Gastrocnemius medialis (tissue), 4 donors: ENCODE measurements around the gene SCNN1B. TPM values are rescaled to one million over a fixed set of nuclear protein-coding genes. Genes with fewer than 3 reads are reported as not detected.

Experiments
- ATAC-seq, 2 donors: fragments of 150-250 bp; one replicate each; pipeline ENCODE4 v1.9.1; 2016
- DNase-seq, 2 donors: peaks; one replicate each; pipeline ENCODE4 v3.0.0-alpha.2; 2019
- H3K27ac ChIP-seq, 4 donors: fragments of 200-600 bp; sonication (generic); 1 replicate in 1 of 4; 2 replicates in 3 of 4; pipeline ENCODE4 v1.5.1; 2016 to 2018; ENCODE audit warnings: mild to moderate bottlenecking in 2 of 4, moderate library complexity in 1 of 4
- H3K27me3 ChIP-seq, 3 donors: fragments of 200-600 bp; sonication (generic) in 2 of 3; 1 replicate in 1 of 3; 2 replicates in 2 of 3; pipeline versions ENCODE4 v1.5.1 to v1.6.0; 2016 to 2019; ENCODE audit warnings: mild to moderate bottlenecking in 1 of 3, moderate library complexity in 1 of 3
- H3K36me3 ChIP-seq, 2 donors: fragments of 200-600 bp; sonication (generic) in 1 of 2; one replicate each; pipeline ENCODE4 v1.5.1; 2017 to 2018
- H3K4me1 ChIP-seq, 2 donors: fragments of 200-600 bp; sonication (generic) in 1 of 2; one replicate each; pipeline ENCODE4 v1.5.1; 2016 to 2017; ENCODE audit warnings: mild to moderate bottlenecking in 2 of 2
- H3K4me3 ChIP-seq, 4 donors: fragments of 200-600 bp; sonication (generic) in 3 of 4; 1 replicate in 1 of 4; 2 replicates in 3 of 4; pipeline ENCODE4 v1.5.1; 2016 to 2019; ENCODE audit warnings: mild to moderate bottlenecking in 2 of 4
- H3K9me3 ChIP-seq, 3 donors: fragments of 200-600 bp; sonication (generic) in 2 of 3; 1 replicate in 1 of 3; 2 replicates in 2 of 3; pipeline ENCODE4 v1.5.1; 2016 to 2019
- POLR2A ChIP-seq, 2 donors: fragments of 450-650 bp; IDR thresholded peaks; one replicate each; pipeline ENCODE4 v1.6.1; 2017; ENCODE audit warnings: antibody characterized with exemption in 2 of 2, mild to moderate bottlenecking in 2 of 2, moderate library complexity in 2 of 2
- in situ Hi-C, 4 donors: fragments of 200-750 bp; cut with MboI; loops; one replicate each; pipeline versions ENCODE4 v1.15.0 to v1.8.0; 2017; ENCODE audit warnings: low sequenced_read_pairs in 4 of 4
- intact Hi-C: fragments of 100-400 bp; cut with DNase I; formaldehyde crosslinking; loops from one replicate; pipeline ENCODE4 v1.15.1; 2023; ENCODE audit warnings: low total_unique reads
- total RNA-seq, 4 donors: library from RNA; depleted of rRNA; stranded (reverse); fragments of >200 nt; gene quantifications; one replicate each; pipeline versions ENCODE4 v1.1.0 to v1.2.3, GENCODE V29; 2016
- TF ChIP-seq, protein P1 (sequence below), 5 experiments: fragments of 450-650 bp in 3 of 5; fragments of 200-600 bp in 2 of 5; sonication (generic) in 2 of 5; IDR thresholded peaks in 4 of 5; conservative IDR thresholded peaks in 1 of 5; 1 replicate in 4 of 5; 2 replicates in 1 of 5; pipeline ENCODE4 v1.5.1; 2016 to 2019; ENCODE audit warnings: antibody characterized with exemption in 5 of 5, mild to moderate bottlenecking in 3 of 5, moderate library complexity in 3 of 5

SCNN1B gene
- total RNA-seq, 4 donors from 2014 or later, result 0.81 to 2.3 (median 0.99) TPM

DNA sequence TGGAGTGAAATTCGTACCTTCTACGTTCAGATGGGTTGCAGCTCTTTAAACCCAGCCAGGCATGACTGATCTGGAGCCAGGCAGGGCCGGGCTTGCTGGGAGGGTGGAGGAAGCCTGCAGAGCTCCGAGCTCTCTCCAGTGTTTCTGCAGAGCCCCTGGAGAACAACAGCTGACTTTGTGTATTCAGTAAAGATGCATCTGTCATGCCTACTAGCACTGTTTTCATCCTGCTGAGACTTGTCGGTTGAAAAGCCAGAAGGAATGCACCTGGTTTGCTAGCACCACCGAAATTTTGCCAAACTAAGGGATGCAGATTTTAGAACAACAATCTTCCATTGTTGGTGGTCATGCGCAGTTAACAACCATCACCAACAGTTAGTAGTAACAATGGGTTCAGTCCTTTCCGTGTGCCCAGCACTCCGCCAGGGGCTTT is 22.4 kb upstream of the SCNN1B start:
- H3K4me1 ChIP-seq, result no peaks in the 10 kb centered on the region
- ATAC-seq (no peak), DNase-seq (no peak)
- H3K36me3 ChIP-seq, result no peaks in the 10 kb centered on the region
- peaks cover 0 to 4% (median 0%) of the 10 kb centered on the region in 3 donors for H3K27me3 ChIP-seq
- in situ Hi-C loops, result no loop called here
- H3K4me3 ChIP-seq, result no peak overlapping the region
- no peak for TF ChIP-seq POLR2A (IDR thresholded peaks at IDR 0.05)
- TF ChIP-seq, protein P1, sequence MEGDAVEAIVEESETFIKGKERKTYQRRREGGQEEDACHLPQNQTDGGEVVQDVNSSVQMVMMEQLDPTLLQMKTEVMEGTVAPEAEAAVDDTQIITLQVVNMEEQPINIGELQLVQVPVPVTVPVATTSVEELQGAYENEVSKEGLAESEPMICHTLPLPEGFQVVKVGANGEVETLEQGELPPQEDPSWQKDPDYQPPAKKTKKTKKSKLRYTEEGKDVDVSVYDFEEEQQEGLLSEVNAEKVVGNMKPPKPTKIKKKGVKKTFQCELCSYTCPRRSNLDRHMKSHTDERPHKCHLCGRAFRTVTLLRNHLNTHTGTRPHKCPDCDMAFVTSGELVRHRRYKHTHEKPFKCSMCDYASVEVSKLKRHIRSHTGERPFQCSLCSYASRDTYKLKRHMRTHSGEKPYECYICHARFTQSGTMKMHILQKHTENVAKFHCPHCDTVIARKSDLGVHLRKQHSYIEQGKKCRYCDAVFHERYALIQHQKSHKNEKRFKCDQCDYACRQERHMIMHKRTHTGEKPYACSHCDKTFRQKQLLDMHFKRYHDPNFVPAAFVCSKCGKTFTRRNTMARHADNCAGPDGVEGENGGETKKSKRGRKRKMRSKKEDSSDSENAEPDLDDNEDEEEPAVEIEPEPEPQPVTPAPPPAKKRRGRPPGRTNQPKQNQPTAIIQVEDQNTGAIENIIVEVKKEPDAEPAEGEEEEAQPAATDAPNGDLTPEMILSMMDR (IDR thresholded peaks at IDR 0.05 in 4 of 5, conservative IDR thresholded peaks at IDR 0.05 in 1 of 5), result no peak
- H3K9me3 ChIP-seq, result no peaks in the 10 kb centered on the region
- no peak overlapping the region for H3K27ac ChIP-seq
- intact Hi-C loops, result no loop called here

DNA sequence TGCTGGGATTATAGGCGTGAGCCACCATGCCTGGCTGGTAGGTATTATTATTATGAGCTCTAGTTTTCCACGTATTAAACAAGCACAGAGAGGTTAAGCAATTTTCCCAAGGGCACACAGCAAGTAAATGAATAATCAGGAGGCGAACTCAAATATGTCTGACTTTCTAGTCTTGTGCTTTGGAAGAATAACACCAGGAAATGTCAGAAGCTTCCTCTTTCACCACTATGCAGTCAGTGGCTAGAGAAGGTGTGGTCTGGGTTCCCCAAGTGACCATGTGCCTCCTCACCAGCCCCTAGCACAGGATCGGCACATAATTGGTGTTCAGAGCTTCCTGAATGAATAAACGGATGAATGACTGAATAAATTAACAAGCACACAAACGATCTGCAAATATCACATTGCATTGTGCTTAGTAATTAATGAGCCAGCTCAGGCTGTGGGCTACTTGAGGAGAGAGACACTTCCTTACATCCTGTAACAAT is 21.6 kb upstream of the SCNN1B start:
- H3K4me1 ChIP-seq, result no peaks in the 10 kb centered on the region
- H3K4me3 ChIP-seq, result no peak overlapping the region
- H3K36me3 ChIP-seq, result no peaks in the 10 kb centered on the region
- TF ChIP-seq, protein P1 (IDR thresholded peaks at IDR 0.05 in 4 of 5, conservative IDR thresholded peaks at IDR 0.05 in 1 of 5), result no peak
- no peak for TF ChIP-seq POLR2A (IDR thresholded peaks at IDR 0.05)
- no peak for ATAC-seq
- no peak for DNase-seq
- H3K27ac ChIP-seq, result no peak overlapping the region
- intact Hi-C loops, result no loop called here
- peaks cover 0 to 4% (median 0%) of the 10 kb centered on the region in 3 donors for H3K27me3 ChIP-seq
- H3K9me3 ChIP-seq, result no peaks in the 10 kb centered on the region
- in situ Hi-C loops, result no loop called here

DNA sequence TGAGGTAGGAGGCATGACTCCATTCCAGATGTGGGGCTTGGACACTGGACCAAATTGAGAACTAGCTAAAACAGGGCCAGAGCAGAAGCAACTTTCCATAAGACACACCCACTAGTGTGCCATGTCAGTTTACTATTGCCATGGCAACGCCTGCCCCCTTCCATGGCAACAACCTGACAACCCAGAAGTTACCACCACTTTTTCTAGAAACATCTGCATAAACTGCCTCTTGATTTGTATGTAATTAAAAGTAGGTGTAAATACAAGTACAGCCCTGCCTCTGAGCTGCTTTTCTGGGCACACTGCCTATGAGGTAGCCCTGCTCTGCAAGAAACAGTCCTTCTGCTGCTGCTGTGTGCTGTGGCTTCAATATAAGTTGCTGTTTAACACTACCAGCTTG is 19.5 kb upstream of the SCNN1B start:
- in situ Hi-C loops (no loop called here), intact Hi-C loops (no loop called here)

DNA sequence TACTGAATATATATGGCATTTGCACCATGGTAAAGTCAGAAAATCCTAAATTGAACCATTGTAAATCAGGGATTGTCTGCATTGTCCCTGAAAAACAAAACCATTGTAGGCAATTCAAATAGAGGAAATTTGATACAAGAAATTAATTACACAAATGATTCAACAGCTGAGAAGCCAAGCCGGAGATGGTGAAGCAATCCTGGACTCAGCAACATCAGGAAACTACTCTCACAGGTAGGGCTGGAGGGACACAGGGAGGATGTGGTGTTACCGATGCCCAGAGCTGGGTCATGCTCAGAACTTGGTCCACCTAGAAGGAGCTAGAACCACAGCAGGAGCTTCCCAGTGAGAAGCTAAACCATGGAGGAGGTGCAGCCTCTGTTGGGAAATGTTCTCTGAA is 18.5 kb upstream of the SCNN1B start:
- ATAC-seq, result no peak

More for the DNA sequence above, 19.5 kb upstream of the SCNN1B start:
- Histone ChIP-seq H3K27me3 (peaks cover 0 to 4% (median 0%) of the 10 kb centered on the region in 3 donors), H3K36me3 (no peaks in the 10 kb centered on the region), H3K27ac (no peak overlapping the region), H3K4me3 (no peak overlapping the region), H3K9me3 (no peaks in the 10 kb centered on the region), H3K4me1 (no peaks in the 10 kb centered on the region)
- DNase-seq (no peak), ATAC-seq (no peak)
- no peak for TF ChIP-seq POLR2A (IDR thresholded peaks at IDR 0.05)
- TF ChIP-seq, protein P1 (IDR thresholded peaks at IDR 0.05 in 4 of 5, conservative IDR thresholded peaks at IDR 0.05 in 1 of 5), result no peak

More for the DNA sequence above, 18.5 kb upstream of the SCNN1B start:
- TF ChIP-seq, protein P1 (IDR thresholded peaks at IDR 0.05 in 4 of 5, conservative IDR thresholded peaks at IDR 0.05 in 1 of 5), result no peak
- no peak for TF ChIP-seq POLR2A (IDR thresholded peaks at IDR 0.05)
- Histone ChIP-seq H3K36me3 (no peaks in the 10 kb centered on the region), H3K4me3 (no peak overlapping the region), H3K27me3 (peaks cover 0 to 4% (median 0%) of the 10 kb centered on the region in 3 donors), H3K9me3 (no peaks in the 10 kb centered on the region), H3K4me1 (no peaks in the 10 kb centered on the region), H3K27ac (no peak overlapping the region)
- in situ Hi-C loops (no loop called here), intact Hi-C loops (no loop called here)
- no peak for DNase-seq
